Measurements from ENCODE around the gene CHMP2A.
"Not testable (repeated sequence)": the region's sequence is repeated elsewhere in the genome, so short reads cannot be mapped to it uniquely, and the experiment has no call there.

CHMP2A gene

GRCh38 chr19:58510084-58510862, 44.6 kb downstream of the CHMP2A start:
- no peak for DNase-seq

- DNase-seq: no peak
Observed at GRCh38 chr19:58509731-58510083, 45.2 kb downstream of the CHMP2A start.

GRCh38 chr19:58507602-58508223, 47.2 kb downstream of the CHMP2A start:
- not testable (repeated sequence) for DNase-seq

Data from fibroblast of skin of back (primary cell).